A673 (cell line): Measurements from ENCODE around the gene CHCHD6.

Experiments used
- EZH2 ChIP-seq: fragments of 200-600 bp; sonication (generic); IDR thresholded peaks from 2 replicates; pipeline ENCODE4 v1.6.1; 2017; ENCODE audit warnings: borderline replicate concordance, low read depth, mild to moderate bottlenecking, mixed read lengths, antibody characterized with exemption, low read length; ENCODE audit not compliant: poor library complexity, severe bottlenecking
- TF ChIP-seq, protein P1 (sequence below): fragments of 300-800, 200-600 bp; sonication (generic); conservative IDR thresholded peaks from 2 replicates; pipeline ENCODE4 v1.5.1; 2017; ENCODE audit warnings: low read depth, mild to moderate bottlenecking, antibody characterized with exemption, low read length, moderate library complexity, mixed read lengths

DNA sequence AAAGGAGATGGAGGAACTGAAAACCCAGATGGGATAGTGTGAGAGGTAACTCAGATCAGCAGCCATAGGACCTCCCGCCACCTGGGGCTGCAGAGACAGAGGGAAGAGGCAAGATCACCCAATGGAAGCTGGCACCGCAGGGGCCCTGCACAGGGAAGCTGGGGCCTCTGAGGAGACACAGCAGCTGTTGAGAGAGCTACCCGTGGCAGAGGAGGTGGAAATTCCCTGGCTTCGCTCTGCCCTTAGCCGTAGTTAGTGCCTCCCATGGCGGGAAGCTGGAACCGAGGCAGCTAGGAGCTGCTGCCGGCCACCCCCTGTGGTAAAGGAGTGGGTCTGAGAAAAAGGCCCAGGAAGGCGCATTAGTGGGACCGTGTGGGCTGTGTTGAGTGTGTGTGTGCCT is 260.9 kb downstream of the CHCHD6 start:
- TF ChIP-seq, protein P1, sequence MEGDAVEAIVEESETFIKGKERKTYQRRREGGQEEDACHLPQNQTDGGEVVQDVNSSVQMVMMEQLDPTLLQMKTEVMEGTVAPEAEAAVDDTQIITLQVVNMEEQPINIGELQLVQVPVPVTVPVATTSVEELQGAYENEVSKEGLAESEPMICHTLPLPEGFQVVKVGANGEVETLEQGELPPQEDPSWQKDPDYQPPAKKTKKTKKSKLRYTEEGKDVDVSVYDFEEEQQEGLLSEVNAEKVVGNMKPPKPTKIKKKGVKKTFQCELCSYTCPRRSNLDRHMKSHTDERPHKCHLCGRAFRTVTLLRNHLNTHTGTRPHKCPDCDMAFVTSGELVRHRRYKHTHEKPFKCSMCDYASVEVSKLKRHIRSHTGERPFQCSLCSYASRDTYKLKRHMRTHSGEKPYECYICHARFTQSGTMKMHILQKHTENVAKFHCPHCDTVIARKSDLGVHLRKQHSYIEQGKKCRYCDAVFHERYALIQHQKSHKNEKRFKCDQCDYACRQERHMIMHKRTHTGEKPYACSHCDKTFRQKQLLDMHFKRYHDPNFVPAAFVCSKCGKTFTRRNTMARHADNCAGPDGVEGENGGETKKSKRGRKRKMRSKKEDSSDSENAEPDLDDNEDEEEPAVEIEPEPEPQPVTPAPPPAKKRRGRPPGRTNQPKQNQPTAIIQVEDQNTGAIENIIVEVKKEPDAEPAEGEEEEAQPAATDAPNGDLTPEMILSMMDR, result no peak
- TF ChIP-seq EZH2, result no peak
